ENCODE measurements around the gene CRISPLD2. TPM values are rescaled to one million over a fixed set of nuclear protein-coding genes. Genes with fewer than 3 reads are reported as not detected.
A peak's percentile ranks its signal among the peaks of the same experiment; 100 is the strongest.

The CRISPLD2 gene
- total RNA-seq, 4 donors from 2014 or later: 19.6 to 319 (median 84.3) TPM

- no peaks in the 10 kb centered on the region for H3K9me3 ChIP-seq
- DNase-seq: peak in 2 of 3 donors; percentile 60 to 67
- no peak overlapping the region for H3K4me3 ChIP-seq
- no peak for TF ChIP-seq CTCF (IDR thresholded peaks at IDR 0.05)
- TF ChIP-seq POLR2A (IDR thresholded peaks at IDR 0.05): no peak
- peak overlapping the region in 1 of 4 donors; percentile 37 for H3K27ac ChIP-seq
- H3K36me3 ChIP-seq: no peaks in the 10 kb centered on the region
- H3K27me3 ChIP-seq: no peaks in the 10 kb centered on the region
- peaks cover 0 to 24% (median 3%) of the 10 kb centered on the region in 4 donors for H3K4me1 ChIP-seq
Measured at GRCh38 chr16:84786605-84787262, 33.1 kb upstream of the CRISPLD2 start.

GRCh38 chr16:84787263-84787622, 32.5 kb upstream of the CRISPLD2 start:
- no peak overlapping the region for H3K4me3 ChIP-seq
- TF ChIP-seq CTCF (IDR thresholded peaks at IDR 0.05) (no peak), POLR2A (IDR thresholded peaks at IDR 0.05) (no peak)
- peaks cover 0 to 24% (median 3%) of the 10 kb centered on the region in 4 donors for H3K4me1 ChIP-seq
- H3K27me3 ChIP-seq: no peaks in the 10 kb centered on the region
- DNase-seq: no peak
- H3K36me3 ChIP-seq: no peaks in the 10 kb centered on the region
- H3K27ac ChIP-seq: no peak overlapping the region
- H3K9me3 ChIP-seq: no peaks in the 10 kb centered on the region

GRCh38 chr16:84788920-84789391, 30.8 kb upstream of the CRISPLD2 start:
- no peaks in the 10 kb centered on the region for H3K36me3 ChIP-seq

GRCh38 chr16:84789431-84789830, 30.4 kb upstream of the CRISPLD2 start:
- Histone ChIP-seq H3K9me3 (no peaks in the 10 kb centered on the region), H3K4me3 (no peak overlapping the region), H3K36me3 (no peaks in the 10 kb centered on the region), H3K27ac (no peak overlapping the region), H3K27me3 (no peaks in the 10 kb centered on the region), H3K4me1 (peaks cover 0 to 27% (median 3%) of the 10 kb centered on the region in 4 donors)
- TF ChIP-seq POLR2A (IDR thresholded peaks at IDR 0.05) (no peak), CTCF (IDR thresholded peaks at IDR 0.05) (no peak)
- no peak for DNase-seq

More at GRCh38 chr16:84788920-84789391, 30.8 kb upstream of the CRISPLD2 start:
- TF ChIP-seq CTCF (IDR thresholded peaks at IDR 0.05) (no peak), POLR2A (IDR thresholded peaks at IDR 0.05) (no peak)
- no peak for DNase-seq
- no peaks in the 10 kb centered on the region for H3K9me3 ChIP-seq
- H3K4me1 ChIP-seq: peaks cover 0 to 24% (median 3%) of the 10 kb centered on the region in 4 donors
- H3K27ac ChIP-seq: no peak overlapping the region
- H3K27me3 ChIP-seq: no peaks in the 10 kb centered on the region
- H3K4me3 ChIP-seq: no peak overlapping the region

- Histone ChIP-seq H3K4me3 (no peak overlapping the region), H3K36me3 (no peaks in the 10 kb centered on the region), H3K9me3 (no peaks in the 10 kb centered on the region), H3K27me3 (no peaks in the 10 kb centered on the region), H3K4me1 (peaks cover 0 to 30% (median 3%) of the 10 kb centered on the region in 4 donors), H3K27ac (peak overlapping the region in 1 of 4 donors; percentile 14)
- DNase-seq: no peak
- TF ChIP-seq CTCF (IDR thresholded peaks at IDR 0.05): no peak
- no peak for TF ChIP-seq POLR2A (IDR thresholded peaks at IDR 0.05)
Measured at GRCh38 chr16:84790301-84790700, 29.5 kb upstream of the CRISPLD2 start.

All from Peyer's patch (tissue), 4 donors.